Activated CD8-positive, alpha-beta T cell treated with anti-CD3 and anti-CD28 coated beads for 36 hours (primary cell): Measurements from ENCODE around the gene TMEM134. TPM values are rescaled to one million over a fixed set of nuclear protein-coding genes. Genes with fewer than 3 reads are reported as not detected.
"Not testable (repeated sequence)": the region's sequence is repeated elsewhere in the genome, so short reads cannot be mapped to it uniquely, and the experiment has no call there.

Source experiments
- ATAC-seq: fragments of 200-7000 bp; cut with Tn5 transposase; one replicate; pipeline ENCODE4 v1.10.0; 2021; ENCODE audit warnings: mild to moderate bottlenecking, moderate library complexity
- CTCF ChIA-PET: fragments of 350-600 bp; sonication (Branson Sonifier 250); formaldehyde crosslinking; loops from one replicate; lab custom pipeline; 2021; ENCODE audit warnings: antibody characterized with exemption; lab: Charles Lee
- POLR2A ChIA-PET: fragments of 350-600 bp; sonication (Branson Sonifier 250); formaldehyde crosslinking; loops from one replicate; lab custom pipeline; 2021; ENCODE audit warnings: antibody characterized with exemption; lab: Charles Lee
- DNase-seq: peaks from one replicate; pipeline ENCODE4 v3.0.0-alpha.2; 2020
- H3K27ac Mint-ChIP-seq: one replicate; pipeline ENCODE4 v1.8.0; 2021; ENCODE audit warnings: mild to moderate bottlenecking, mixed read lengths
- H3K27me3 Mint-ChIP-seq: one replicate; pipeline ENCODE4 v1.8.0; 2021; ENCODE audit warnings: mixed read lengths
- H3K36me3 Mint-ChIP-seq: one replicate; pipeline ENCODE4 v1.8.0; 2021; ENCODE audit warnings: low read depth, mixed read lengths
- H3K4me1 Mint-ChIP-seq: one replicate; pipeline ENCODE4 v1.8.0; 2021; ENCODE audit warnings: low read depth, mixed read lengths
- H3K4me3 Mint-ChIP-seq: one replicate; pipeline ENCODE4 v1.8.0; 2021; ENCODE audit warnings: mild to moderate bottlenecking, moderate library complexity, mixed read lengths
- H3K9me3 Mint-ChIP-seq: one replicate; pipeline ENCODE4 v1.8.0; 2021; ENCODE audit warnings: mixed read lengths
- CTCF ChIP-seq: fragments of 200-600 bp; IDR thresholded peaks from one replicate; pipeline ENCODE4 v1.8.0; 2022; ENCODE audit warnings: antibody characterized with exemption, mild to moderate bottlenecking
- intact Hi-C: fragments of 100-400 bp; cut with micrococcal nuclease; formaldehyde crosslinking; loops from one replicate; pipeline ENCODE4 v1.10.0; 2022
- total RNA-seq, 2 experiments: library from RNA; stranded (reverse); gene quantifications; one replicate each; pipeline ENCODE4 v1.2.3, GENCODE V29; 2021

TMEM134 gene
- total RNA-seq, 2 experiments from 2014 or later, result 56.0 to 59.2 TPM

- Mint-ChIP-seq H3K4me3 (peak overlapping the region; percentile 79), H3K36me3 (peaks cover 46% of the 10 kb centered on the region), H3K27me3 (no peaks in the 10 kb centered on the region), H3K4me1 (peaks cover 41% of the 10 kb centered on the region), H3K27ac (peak overlapping the region; percentile 97), H3K9me3 (no peaks in the 10 kb centered on the region)
- DNase-seq, result peak; percentile 81
- no peak for TF ChIP-seq CTCF
- ATAC-seq, result peak; percentile 18
- intact Hi-C loops, result loop anchor here (1.0 to 10.0 kb wide), 3 partner anchors 22 to 79 kb away; partner anchors contain the start of genes PPP1CA, PTPRCAP and TBC1D10C
- CTCF ChIA-PET, result interaction anchor here (1.0 to 2.1 kb wide), 3 partner anchors 12 to 80 kb away, joined by 3 to 6 read pairs (median 5); partner anchors contain the start of gene TBC1D10C
- POLR2A ChIA-PET, result interaction anchor here (0.5 to 10.7 kb wide), 26 partner anchors 9 to 212 kb away, joined by 3 to 108 read pairs (median 5); partner anchors contain the start of genes CDK2AP2, CORO1B, GSTP1 and PITPNM1
Measured at GRCh38 chr11:67483831-67484665, 15.0 kb upstream of the TMEM134 start.

GRCh38 chr11:67482827-67483798, 14.1 kb upstream of the TMEM134 start, which contains the start of gene AIP:
AIP (plus strand) TSS chr11:67483026; CDS start chr11:67483159, 133 bp downstream.
- peak within 1 kb of the TSS; percentile 97 for H3K27ac Mint-ChIP-seq
- no peaks in the 10 kb centered on the region for H3K27me3 Mint-ChIP-seq
- CTCF ChIA-PET, result interaction anchor here (0.7 to 2.1 kb wide), 6 partner anchors 11 to 132 kb away, joined by 3 to 6 read pairs (median 3); partner anchors contain the start of gene PTPRCAP

GRCh38 chr11:67482275-67482826, 13.3 kb upstream of the TMEM134 start:
- peak overlapping the region; percentile 97 for H3K27ac Mint-ChIP-seq
- peaks cover 30% of the 10 kb centered on the region for H3K36me3 Mint-ChIP-seq
- peaks cover 24% of the 10 kb centered on the region for H3K4me1 Mint-ChIP-seq
- H3K27me3 Mint-ChIP-seq, result no peaks in the 10 kb centered on the region
- CTCF ChIA-PET, result interaction anchor here (0.7 to 2.1 kb wide), 6 partner anchors 10 to 131 kb away, joined by 3 to 6 read pairs (median 3); partner anchors contain the start of genes PTPRCAP and TMEM134
- no peak for ATAC-seq
- intact Hi-C loops, result loop anchor here (5.0 to 10.0 kb wide), 2 partner anchors 45 to 78 kb away; partner anchors contain the start of genes PPP1CA, PTPRCAP and TBC1D10C
- POLR2A ChIA-PET, result interaction anchor here (0.6 to 8.0 kb wide), 10 partner anchors 13 to 82 kb away, joined by 3 to 81 read pairs (median 5); partner anchors contain the start of genes CDK2AP2, PTPRCAP and TMEM134
- H3K4me3 Mint-ChIP-seq, result peak overlapping the region; percentile 79
- H3K9me3 Mint-ChIP-seq, result no peaks in the 10 kb centered on the region
- DNase-seq, result no peak
- no peak for TF ChIP-seq CTCF

More at GRCh38 chr11:67482827-67483798, 14.1 kb upstream of the TMEM134 start, which contains the start of gene AIP:
- no peaks in the 10 kb centered on the region for H3K9me3 Mint-ChIP-seq
- ATAC-seq, result peak; percentile 68
- POLR2A ChIA-PET, result interaction anchor here (0.6 to 10.7 kb wide), 16 partner anchors 12 to 205 kb away, joined by 3 to 108 read pairs (median 5); partner anchors contain the start of genes CDK2AP2, PITPNM1, PTPRCAP and TMEM134
- intact Hi-C loops, result loop anchor here (5.0 to 10.0 kb wide), 2 partner anchors 46 to 78 kb away; partner anchors contain the start of genes PPP1CA, PTPRCAP and TBC1D10C
- DNase-seq, result peak; percentile 99
- TF ChIP-seq CTCF, result no peak
- H3K4me1 Mint-ChIP-seq, result peaks cover 31% of the 10 kb centered on the region
- H3K4me3 Mint-ChIP-seq, result peak within 1 kb of the TSS; percentile 79
- peaks cover 38% of the 10 kb centered on the region for H3K36me3 Mint-ChIP-seq

- DNase-seq, intact Hi-C loops, H3K9me3 Mint-ChIP-seq, H3K4me1 Mint-ChIP-seq, H3K4me3 Mint-ChIP-seq, H3K27ac Mint-ChIP-seq, H3K36me3 Mint-ChIP-seq, ATAC-seq, H3K27me3 Mint-ChIP-seq: not testable (repeated sequence)
- CTCF ChIA-PET, result interaction anchor here (1.1 kb wide), 1 partner anchor 95 kb away, joined by 3 read pairs; no protein-coding TSS in a partner anchor
- POLR2A ChIA-PET, result interaction anchor here (1.1 kb wide), 1 partner anchor 13 kb away, joined by 3 read pairs; no protein-coding TSS in a partner anchor
Measured at GRCh38 chr11:67477344-67478050, 8.4 kb upstream of the TMEM134 start.

GRCh38 chr11:67476692-67477091, 7.6 kb upstream of the TMEM134 start:
- intact Hi-C loops, H3K4me3 Mint-ChIP-seq, H3K27me3 Mint-ChIP-seq, H3K27ac Mint-ChIP-seq, H3K4me1 Mint-ChIP-seq, DNase-seq, H3K36me3 Mint-ChIP-seq, ATAC-seq, H3K9me3 Mint-ChIP-seq: not testable (repeated sequence)
- ChIA-PET POLR2A (interaction anchor here (1.1 to 1.5 kb wide), 2 partner anchors 9 to 12 kb away, joined by 3 read pairs; no protein-coding TSS in a partner anchor), CTCF (interaction anchor here (1.1 kb wide), 1 partner anchor 95 kb away, joined by 3 read pairs; no protein-coding TSS in a partner anchor)
